ENCODE results near the gene OSGEP. TPM values are rescaled to one million over a fixed set of nuclear protein-coding genes. Genes with fewer than 3 reads are reported as not detected.

OSGEP gene
- total and polyA plus RNA-seq, 2 of the 13 experiments (the other 11 are each of a cell fraction or from before 2014, with no cell fraction given): 39.7 to 41.1 TPM

DNA sequence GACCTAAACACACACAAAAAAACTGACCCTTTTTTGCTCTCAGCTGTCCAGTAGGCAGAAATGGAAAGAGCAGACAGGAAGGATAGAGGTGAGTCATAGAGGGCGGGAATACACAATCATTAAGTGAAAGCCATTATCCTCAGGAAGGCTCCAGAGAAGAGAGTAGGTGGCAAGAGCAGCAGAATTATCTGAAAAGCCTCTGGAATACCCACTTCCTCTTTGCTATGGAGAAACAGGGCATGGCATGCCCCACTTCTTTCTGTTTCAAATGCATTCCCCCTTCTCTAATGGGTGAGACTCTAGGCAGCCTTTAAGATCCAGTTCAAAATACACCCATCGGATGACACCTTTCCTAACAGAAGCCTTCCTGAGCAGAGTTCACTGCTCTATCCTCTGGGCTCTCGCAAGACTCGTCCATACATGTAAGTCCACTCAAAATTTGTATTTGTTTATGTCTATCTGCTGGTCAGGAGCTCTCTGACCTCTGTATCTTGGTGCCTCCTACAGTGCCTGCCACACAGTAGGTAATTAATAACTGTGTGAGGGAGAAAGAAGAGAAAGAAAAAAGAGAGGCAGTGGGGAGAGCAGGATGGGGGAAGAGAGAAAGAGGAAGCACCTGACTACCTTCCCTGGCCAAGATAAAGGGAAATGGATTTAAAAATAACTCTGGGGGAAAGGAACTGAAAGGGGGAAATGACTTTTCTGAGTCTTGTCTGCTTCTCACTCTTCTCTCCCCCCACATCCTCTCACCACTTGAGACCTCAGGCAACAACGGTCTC lies 27.2 kb downstream of the OSGEP start (continued):
- TF ChIP-seq, protein P1, sequence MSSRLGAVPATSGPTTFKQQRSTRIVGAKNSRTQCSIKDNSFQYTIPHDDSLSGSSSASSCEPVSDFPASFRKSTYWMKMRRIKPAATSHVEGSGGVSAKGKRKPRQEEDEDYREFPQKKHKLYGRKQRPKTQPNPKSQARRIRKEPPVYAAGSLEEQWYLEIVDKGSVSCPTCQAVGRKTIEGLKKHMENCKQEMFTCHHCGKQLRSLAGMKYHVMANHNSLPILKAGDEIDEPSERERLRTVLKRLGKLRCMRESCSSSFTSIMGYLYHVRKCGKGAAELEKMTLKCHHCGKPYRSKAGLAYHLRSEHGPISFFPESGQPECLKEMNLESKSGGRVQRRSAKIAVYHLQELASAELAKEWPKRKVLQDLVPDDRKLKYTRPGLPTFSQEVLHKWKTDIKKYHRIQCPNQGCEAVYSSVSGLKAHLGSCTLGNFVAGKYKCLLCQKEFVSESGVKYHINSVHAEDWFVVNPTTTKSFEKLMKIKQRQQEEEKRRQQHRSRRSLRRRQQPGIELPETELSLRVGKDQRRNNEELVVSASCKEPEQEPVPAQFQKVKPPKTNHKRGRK (CRISPR knock-in tag; IDR thresholded peaks at IDR 0.05): 0 out of 2 replicates have a peak, but pooled peaks have one; percentile 31
- TF ChIP-seq ZSCAN31 (CRISPR knock-in tag; IDR thresholded peaks at IDR 0.05; ENCODE audit: low read depth) (no peak), AHR (CRISPR knock-in tag; IDR thresholded peaks at IDR 0.05) (no peak), SP5 (CRISPR knock-in tag; IDR thresholded peaks at IDR 0.05; ENCODE audit: borderline replicate concordance, low read depth) (peak; percentile 65; the same call in 1 of the 2 replicates), PITX1 (CRISPR knock-in tag; IDR thresholded peaks at IDR 0.05) (no peak), MEF2D (CRISPR knock-in tag; IDR thresholded peaks at IDR 0.05) (0 out of 2 replicates have a peak, but pooled peaks have one; percentile 42)
- TF ChIP-seq, protein P2, sequence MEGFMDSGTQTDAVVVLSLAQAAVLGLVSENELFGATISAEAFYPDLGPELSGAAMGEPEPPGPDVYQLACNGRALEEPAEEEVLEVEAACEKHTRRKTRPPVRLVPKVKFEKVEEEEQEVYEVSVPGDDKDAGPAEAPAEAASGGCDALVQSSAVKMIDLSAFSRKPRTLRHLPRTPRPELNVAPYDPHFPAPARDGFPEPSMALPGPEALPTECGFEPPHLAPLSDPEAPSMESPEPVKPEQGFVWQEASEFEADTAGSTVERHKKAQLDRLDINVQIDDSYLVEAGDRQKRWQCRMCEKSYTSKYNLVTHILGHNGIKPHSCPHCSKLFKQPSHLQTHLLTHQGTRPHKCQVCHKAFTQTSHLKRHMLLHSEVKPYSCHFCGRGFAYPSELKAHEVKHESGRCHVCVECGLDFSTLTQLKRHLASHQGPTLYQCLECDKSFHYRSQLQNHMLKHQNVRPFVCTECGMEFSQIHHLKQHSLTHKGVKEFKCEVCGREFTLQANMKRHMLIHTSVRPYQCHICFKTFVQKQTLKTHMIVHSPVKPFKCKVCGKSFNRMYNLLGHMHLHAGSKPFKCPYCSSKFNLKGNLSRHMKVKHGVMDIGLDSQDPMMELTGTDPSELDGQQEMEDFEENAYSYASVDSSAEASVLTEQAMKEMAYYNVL (CRISPR knock-in tag; IDR thresholded peaks at IDR 0.05; ENCODE audit: borderline replicate concordance): peak; percentile 60; the same call in 1 of the 2 replicates

DNA sequence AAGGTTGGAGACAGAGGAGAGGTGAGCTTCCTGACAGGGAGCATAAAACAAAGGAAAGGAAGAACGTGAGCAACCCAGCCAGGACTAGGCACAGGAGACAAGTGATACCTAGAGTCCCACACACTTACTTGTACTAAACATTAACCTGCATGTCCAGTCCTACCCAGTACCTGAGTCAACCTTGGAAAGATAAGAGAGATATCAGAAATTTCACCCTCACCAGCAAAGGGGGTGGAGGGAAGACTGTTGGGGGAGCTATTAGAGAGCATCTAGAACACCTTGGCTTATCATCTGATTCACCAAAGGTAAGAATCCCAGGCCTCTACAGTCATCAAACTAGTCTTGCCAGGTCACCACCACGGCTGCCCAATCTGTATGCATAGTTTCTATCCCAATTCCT lies 29.8 kb downstream of the OSGEP start:
- H3K9ac ChIP-seq (ENCODE audit: insufficient read depth, low read depth, low read length): no peak overlapping the region
- no peaks in the 10 kb centered on the region for H3K9me3 ChIP-seq (ENCODE audit: low read length)
- intact Hi-C loops (cut with micrococcal nuclease; ENCODE audit: unreplicated experiment): no loop called here
- peaks cover 37% of the 10 kb centered on the region for H3K4me1 ChIP-seq (ENCODE audit: insufficient read depth, low read length)
- H3K79me2 ChIP-seq (ENCODE audit: insufficient read depth, low read length): no peaks in the 10 kb centered on the region
- DNase-seq (ENCODE audit: low spot score) (no peak), ATAC-seq (no peak), FAIRE-seq (no peak)
- H3K27me3 ChIP-seq (ENCODE audit: control insufficient read depth in 1 of 2, insufficient read depth in 2 of 2, low read length in 2 of 2): no peaks in the 10 kb centered on the region
- H3K36me3 ChIP-seq (replicated peaks in 1 of 2; ENCODE audit: control insufficient read depth in 1 of 2, insufficient read depth in 2 of 2, low read length in 2 of 2): no peaks in the 10 kb centered on the region
- no peak overlapping the region for H3K27ac ChIP-seq (ENCODE audit: extremely low read length, insufficient read depth, low read length)
- in situ Hi-C loops (cut with HindIII; ENCODE audit: extremely low pct_ligation_motif_present, low pct_unique_long_range_greater_than_20kb): no loop called here
- no peak overlapping the region for H3K4me2 ChIP-seq (ENCODE audit: low read depth, low read length)
- TF ChIP-seq, protein P3, sequence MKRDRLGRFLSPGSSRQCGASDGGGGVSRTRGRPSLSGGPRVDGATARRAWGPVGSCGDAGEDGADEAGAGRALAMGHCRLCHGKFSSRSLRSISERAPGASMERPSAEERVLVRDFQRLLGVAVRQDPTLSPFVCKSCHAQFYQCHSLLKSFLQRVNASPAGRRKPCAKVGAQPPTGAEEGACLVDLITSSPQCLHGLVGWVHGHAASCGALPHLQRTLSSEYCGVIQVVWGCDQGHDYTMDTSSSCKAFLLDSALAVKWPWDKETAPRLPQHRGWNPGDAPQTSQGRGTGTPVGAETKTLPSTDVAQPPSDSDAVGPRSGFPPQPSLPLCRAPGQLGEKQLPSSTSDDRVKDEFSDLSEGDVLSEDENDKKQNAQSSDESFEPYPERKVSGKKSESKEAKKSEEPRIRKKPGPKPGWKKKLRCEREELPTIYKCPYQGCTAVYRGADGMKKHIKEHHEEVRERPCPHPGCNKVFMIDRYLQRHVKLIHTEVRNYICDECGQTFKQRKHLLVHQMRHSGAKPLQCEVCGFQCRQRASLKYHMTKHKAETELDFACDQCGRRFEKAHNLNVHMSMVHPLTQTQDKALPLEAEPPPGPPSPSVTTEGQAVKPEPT (CRISPR knock-in tag; IDR thresholded peaks at IDR 0.05; ENCODE audit: low read depth): no peak
- TF ChIP-seq, protein P4, sequence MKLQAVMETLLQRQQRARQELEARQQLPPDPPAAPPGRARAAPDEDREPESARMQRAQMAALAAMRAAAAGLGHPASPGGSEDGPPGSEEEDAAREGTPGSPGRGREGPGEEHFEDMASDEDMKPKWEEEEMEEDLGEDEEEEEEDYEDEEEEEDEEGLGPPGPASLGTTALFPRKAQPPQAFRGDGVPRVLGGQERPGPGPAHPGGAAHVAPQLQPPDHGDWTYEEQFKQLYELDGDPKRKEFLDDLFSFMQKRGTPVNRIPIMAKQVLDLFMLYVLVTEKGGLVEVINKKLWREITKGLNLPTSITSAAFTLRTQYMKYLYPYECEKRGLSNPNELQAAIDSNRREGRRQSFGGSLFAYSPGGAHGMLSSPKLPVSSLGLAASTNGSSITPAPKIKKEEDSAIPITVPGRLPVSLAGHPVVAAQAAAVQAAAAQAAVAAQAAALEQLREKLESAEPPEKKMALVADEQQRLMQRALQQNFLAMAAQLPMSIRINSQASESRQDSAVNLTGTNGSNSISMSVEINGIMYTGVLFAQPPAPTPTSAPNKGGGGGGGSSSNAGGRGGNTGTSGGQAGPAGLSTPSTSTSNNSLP (IDR thresholded peaks at IDR 0.05; ENCODE audit: low read depth, low read length): no peak
- TF ChIP-seq POLR2AphosphoS2 (IDR thresholded peaks at IDR 0.05; ENCODE audit: low read depth, low read length): no peak
- H3K4me3 ChIP-seq (replicated peaks in 1 of 3; ENCODE audit: insufficient read depth in 1 of 3, low read depth in 2 of 3, low read length in 3 of 3): no peak overlapping the region
- 2% methylated on average over 2 of the region's 2 CpGs for WGBS (ENCODE audit: low lambda C conversion rate)
- H4K20me1 ChIP-seq (ENCODE audit: insufficient read depth, low read length): no peaks in the 10 kb centered on the region
- ChIA-PET POLR2A (interaction anchor here (1.0 to 2.1 kb wide), 3 partner anchors 9 to 82 kb away, joined by 3 to 7 read pairs (median 4); partner anchors contain the start of genes APEX1, OSGEP and PARP2), CTCF (ENCODE audit: low intra/inter-chr PET ratio, low total read pairs) (no interaction called here)
- H2AFZ ChIP-seq (ENCODE audit: low read length): no peak overlapping the region
- BruUV-seq (replicated peaks): no TSS peak
